DOHH2 (cell line): ENCODE measurements around the gene HS3ST4.

ENCODE experiments used
- H3F3A ChIP-seq: fragments of 200-600 bp; sonication (generic), shearing (Covaris generic); 2 replicates; pipeline ENCODE4 v1.6.0; 2016; ENCODE audit warnings: antibody characterized with exemption, mild to moderate bottlenecking; ENCODE audit not compliant: control insufficient read depth, insufficient read depth
- H3K27ac ChIP-seq: fragments of 200-600 bp; sonication (generic); 2 replicates; pipeline ENCODE4 v1.5.1; 2014; ENCODE audit warnings: low read depth, mild to moderate bottlenecking, low read length, moderate library complexity
- H3K27me3 ChIP-seq: fragments of 200-600 bp; sonication (generic); 2 replicates; pipeline ENCODE4 v1.6.1; 2014; ENCODE audit warnings: mild to moderate bottlenecking, low read length, mixed read lengths; ENCODE audit not compliant: control insufficient read depth
- H3K36me3 ChIP-seq: fragments of 200-600 bp; sonication (generic); 2 replicates; pipeline ENCODE4 v1.6.1; 2014; ENCODE audit warnings: mild to moderate bottlenecking, low read length, moderate library complexity, mixed read lengths; ENCODE audit not compliant: control insufficient read depth
- H3K4me1 ChIP-seq: fragments of 200-600 bp; sonication (generic); 2 replicates; pipeline ENCODE4 v1.6.1; 2014; ENCODE audit warnings: mild to moderate bottlenecking, low read length, mixed read lengths; ENCODE audit not compliant: control insufficient read depth
- H3K4me2 ChIP-seq: fragments of 200-600 bp; sonication (generic); 2 replicates; pipeline ENCODE4 v1.6.0; 2014; ENCODE audit warnings: mild to moderate bottlenecking, low read length, moderate library complexity
- H3K4me3 ChIP-seq: fragments of 200-600 bp; sonication (generic); 2 replicates; pipeline ENCODE4 v1.5.1; 2014; ENCODE audit warnings: mild to moderate bottlenecking, low read length, mixed read lengths
- H3K79me2 ChIP-seq: fragments of 200-600 bp; sonication (generic); 2 replicates; pipeline ENCODE4 v1.6.1; 2014; ENCODE audit warnings: mild to moderate bottlenecking, low read length, mixed read lengths; ENCODE audit not compliant: control insufficient read depth
- H3K9me2 ChIP-seq: fragments of 200-600 bp; sonication (generic); replicated peaks from 2 replicates; pipeline ENCODE4 v1.6.1; 2014; ENCODE audit warnings: mild to moderate bottlenecking, low read length, mixed read lengths; ENCODE audit not compliant: control insufficient read depth
- H3K9me3 ChIP-seq: fragments of 200-600 bp; sonication (generic); 2 replicates; pipeline ENCODE4 v1.6.1; 2014; ENCODE audit warnings: antibody characterized with exemption, low read length, mixed read lengths; ENCODE audit not compliant: control insufficient read depth, insufficient read depth
- H4K20me1 ChIP-seq: fragments of 200-600 bp; sonication (generic); 2 replicates; pipeline ENCODE4 v1.6.0; 2014; ENCODE audit warnings: low read depth, mild to moderate bottlenecking, antibody characterized with exemption, low read length, moderate library complexity; ENCODE audit not compliant: control insufficient read depth, insufficient read depth
- CTCF ChIP-seq: fragments of 200-600 bp; sonication (generic); IDR thresholded peaks from one replicate; pipeline ENCODE4 v1.5.1; 2014; ENCODE audit warnings: antibody characterized with exemption, mild to moderate bottlenecking, low read depth, low read length; ENCODE audit not compliant: poor library complexity, severe bottlenecking
- EZH2phosphoT487 ChIP-seq: fragments of 200-600 bp; sonication (generic); IDR thresholded peaks from 2 replicates; pipeline ENCODE4 v1.6.1; 2017; ENCODE audit warnings: borderline replicate concordance, mild to moderate bottlenecking, antibody characterized with exemption, low read length, moderate library complexity, mixed read lengths

HS3ST4 gene

GRCh38 chr16:25729188-25729915, 37.6 kb downstream of the HS3ST4 start:
- no peaks in the 10 kb centered on the region for H3K36me3 ChIP-seq
- no peak overlapping the region for H3K4me3 ChIP-seq
- H3F3A ChIP-seq, result no peaks in the 10 kb centered on the region
- no peaks in the 10 kb centered on the region for H3K79me2 ChIP-seq
- H3K9me2 ChIP-seq, result no peaks in the 10 kb centered on the region
- H3K4me1 ChIP-seq, result no peaks in the 10 kb centered on the region
- no peak overlapping the region for H3K4me2 ChIP-seq
- no peak overlapping the region for H3K27ac ChIP-seq
- H4K20me1 ChIP-seq, result no peaks in the 10 kb centered on the region
- H3K27me3 ChIP-seq, result no peaks in the 10 kb centered on the region
- no peaks in the 10 kb centered on the region for H3K9me3 ChIP-seq
- no peak for TF ChIP-seq CTCF
- no peak for TF ChIP-seq EZH2phosphoT487

- H3K4me3 ChIP-seq, result no peak overlapping the region
- no peaks in the 10 kb centered on the region for H3K79me2 ChIP-seq
- no peaks in the 10 kb centered on the region for H4K20me1 ChIP-seq
- no peak overlapping the region for H3K27ac ChIP-seq
- H3K9me2 ChIP-seq, result no peaks in the 10 kb centered on the region
- no peaks in the 10 kb centered on the region for H3K9me3 ChIP-seq
- H3K36me3 ChIP-seq, result no peaks in the 10 kb centered on the region
- H3F3A ChIP-seq, result no peaks in the 10 kb centered on the region
- H3K27me3 ChIP-seq, result no peaks in the 10 kb centered on the region
- H3K4me2 ChIP-seq, result no peak overlapping the region
- no peak for TF ChIP-seq CTCF
- H3K4me1 ChIP-seq, result no peaks in the 10 kb centered on the region
These were observed 38.6 kb downstream of the HS3ST4 start for GRCh38 chr16:25730396-25730795.

- Histone ChIP-seq H4K20me1 (no peaks in the 10 kb centered on the region), H3K79me2 (no peaks in the 10 kb centered on the region), H3K4me3 (no peak overlapping the region), H3K9me3 (no peaks in the 10 kb centered on the region), H3K27ac (no peak overlapping the region), H3K27me3 (no peaks in the 10 kb centered on the region), H3K36me3 (no peaks in the 10 kb centered on the region), H3F3A (no peaks in the 10 kb centered on the region), H3K4me2 (no peak overlapping the region), H3K4me1 (no peaks in the 10 kb centered on the region), H3K9me2 (no peaks in the 10 kb centered on the region)
- no peak for TF ChIP-seq CTCF
- no peak for TF ChIP-seq EZH2phosphoT487
These were observed 42.9 kb downstream of the HS3ST4 start for GRCh38 chr16:25734430-25735385.
